ENCODE data around the gene TGFB1. TPM values are rescaled to one million over a fixed set of nuclear protein-coding genes. Genes with fewer than 3 reads are reported as not detected.

The TGFB1 gene
- total and polyA plus RNA-seq, 9 of the 15 experiments (the other 6 are each of a cell fraction or from before 2014, with no cell fraction given): 0.24 to 159 (median 17.2) TPM

DNA sequence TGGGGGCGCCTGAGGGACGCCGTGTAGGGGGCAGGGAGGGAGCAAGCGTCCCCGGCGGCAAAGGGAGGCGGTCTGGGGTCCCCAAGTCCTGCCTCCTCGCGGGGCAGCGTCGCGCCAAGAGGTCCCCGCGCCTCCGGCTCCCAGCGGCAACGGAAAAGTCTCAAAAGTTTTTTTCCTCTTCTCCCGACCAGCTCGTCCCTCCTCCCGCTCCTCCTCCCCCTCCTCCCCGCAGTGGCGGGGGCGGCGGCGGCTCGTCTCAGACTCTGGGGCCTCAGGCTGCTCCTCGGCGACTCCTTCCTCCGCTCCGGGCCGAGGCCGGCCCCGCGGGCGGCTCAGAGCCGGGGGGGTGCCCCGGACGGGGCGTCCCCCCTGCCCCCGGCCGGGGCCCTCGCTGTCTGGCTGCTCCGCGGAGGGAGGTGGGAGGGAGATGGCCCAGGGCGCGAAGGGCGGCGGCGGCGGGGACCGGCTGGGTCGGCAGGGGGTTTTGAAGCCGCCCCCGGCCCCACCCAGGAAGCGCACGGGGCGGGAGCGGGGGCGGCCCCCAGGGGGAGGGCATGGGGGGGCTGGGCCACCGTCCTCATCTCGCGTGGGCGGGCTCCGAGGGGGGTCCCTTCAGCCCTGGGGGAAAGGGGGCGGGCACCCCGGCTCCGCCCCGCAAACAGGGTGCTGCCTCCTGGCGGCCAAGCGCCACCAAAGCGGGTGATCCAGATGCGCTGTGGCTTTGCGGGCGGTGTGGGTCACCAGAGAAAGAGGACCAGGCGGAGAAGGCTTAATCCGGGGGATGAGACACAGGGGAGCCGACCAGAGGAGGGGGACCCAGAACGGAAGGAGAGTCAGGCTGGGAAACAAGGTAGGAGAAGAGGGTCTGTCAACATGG lies at the start of gene TGFB1 (continued):
- TF ChIP-seq MCM2 (IDR thresholded peaks at IDR 0.05; ENCODE audit: low read depth): peak; percentile 93
- peak; percentile 75 for TF ChIP-seq MAX (CRISPR knock-in tag; IDR thresholded peaks at IDR 0.05)
- 0 out of 2 replicates have a peak, but pooled peaks have one; percentile 23 for TF ChIP-seq HNRNPL (IDR thresholded peaks at IDR 0.05; ENCODE audit: low read depth, low read length)
- 0 out of 2 replicates have a peak, but pooled peaks have one; percentile 28 for TF ChIP-seq NKRF (IDR thresholded peaks at IDR 0.05; ENCODE audit: borderline replicate concordance)
- peak; percentile 45; the same call in 1 of the 2 replicates for TF ChIP-seq TOE1 (IDR thresholded peaks at IDR 0.05; ENCODE audit: borderline replicate concordance)
- TF ChIP-seq TOE1 (CRISPR knock-in tag; IDR thresholded peaks at IDR 0.05; ENCODE audit: borderline replicate concordance, low read depth): no peak
- TF ChIP-seq BDP1 (IDR thresholded peaks at IDR 0.05; ENCODE audit: insufficient read depth, insufficient read length): no peak
- TF ChIP-seq ZNF280A (IDR thresholded peaks at IDR 0.05; ENCODE audit: low read depth, partially characterized antibody): no peak
- TF ChIP-seq HDGF (IDR thresholded peaks at IDR 0.05): peak; percentile 77; the same call in 1 of the 2 replicates
- TF ChIP-seq, protein P1, sequence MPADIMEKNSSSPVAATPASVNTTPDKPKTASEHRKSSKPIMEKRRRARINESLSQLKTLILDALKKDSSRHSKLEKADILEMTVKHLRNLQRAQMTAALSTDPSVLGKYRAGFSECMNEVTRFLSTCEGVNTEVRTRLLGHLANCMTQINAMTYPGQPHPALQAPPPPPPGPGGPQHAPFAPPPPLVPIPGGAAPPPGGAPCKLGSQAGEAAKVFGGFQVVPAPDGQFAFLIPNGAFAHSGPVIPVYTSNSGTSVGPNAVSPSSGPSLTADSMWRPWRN (IDR thresholded peaks at IDR 0.05; ENCODE audit: low read depth): no peak
- peak; percentile 88 for TF ChIP-seq HNRNPK (IDR thresholded peaks at IDR 0.05; ENCODE audit: low read depth, low read length, poor library complexity, severe bottlenecking)
- TF ChIP-seq SRSF3 (IDR thresholded peaks at IDR 0.05; ENCODE audit: insufficient read depth, low read length): no peak
- peak; percentile 76 for TF ChIP-seq RBFOX2 (IDR thresholded peaks at IDR 0.05; ENCODE audit: low read depth, low read length)
- TF ChIP-seq ZNF740 (CRISPR knock-in tag; IDR thresholded peaks at IDR 0.05): no peak
- TF ChIP-seq ZNF740 (tag; IDR thresholded peaks at IDR 0.05): peak in 1 of 2 experiments; percentile 92; a peak in 2 of 4 replicates
- no peak for TF ChIP-seq CHD1 (IDR thresholded peaks at IDR 0.05; ENCODE audit: low read length)
- peak; percentile 63; the same call in 1 of the 2 replicates for TF ChIP-seq HBP1 (CRISPR knock-in tag; IDR thresholded peaks at IDR 0.05)
- TF ChIP-seq IFI16 (CRISPR knock-in tag; IDR thresholded peaks at IDR 0.05): no peak
